SJSA1 (cell line): Measurements from ENCODE around the gene NUP62. TPM values are rescaled to one million over a fixed set of nuclear protein-coding genes. Genes with fewer than 3 reads are reported as not detected.

Experiments
- DNase-seq, 2 experiments: peaks; one replicate each; pipeline ENCODE4 v3.0.0-alpha.2; 2015 to 2020; ENCODE audit warnings: low spot score in 2 of 2, low read depth in 1 of 2
- H3K27ac ChIP-seq: fragments of 250-450 bp; sonication (Bioruptor Pico); 2 replicates; pipeline ENCODE4 v1.5.1; 2020; ENCODE audit warnings: mild to moderate bottlenecking, moderate library complexity
- H3K27me3 ChIP-seq: fragments of 250-450 bp; sonication (Bioruptor Pico); replicated peaks from 2 replicates; pipeline ENCODE4 v1.5.1; 2020; ENCODE audit warnings: mild to moderate bottlenecking, moderate library complexity
- H3K36me3 ChIP-seq: fragments of 250-450 bp; sonication (Bioruptor Pico); 2 replicates; pipeline ENCODE4 v1.5.1; 2020; ENCODE audit warnings: mild to moderate bottlenecking
- H3K4me1 ChIP-seq: fragments of 250-450 bp; sonication (Bioruptor Pico); replicated peaks from 2 replicates; pipeline ENCODE4 v1.6.1; 2021; ENCODE audit warnings: mild to moderate bottlenecking
- H3K4me3 ChIP-seq: fragments of 250-450 bp; sonication (Bioruptor Pico); 2 replicates; pipeline ENCODE4 v1.5.1; 2020; ENCODE audit warnings: mild to moderate bottlenecking
- H3K9me3 ChIP-seq: fragments of 250-450 bp; sonication (Bioruptor Pico); replicated peaks from 2 replicates; pipeline ENCODE4 v1.5.1; 2020; ENCODE audit warnings: mild to moderate bottlenecking
- total RNA-seq: library from RNA; depleted of rRNA; stranded (reverse); fragments of >200 nt; shearing (Covaris generic); gene quantifications from 2 replicates; pipeline ENCODE4 v1.2.3, GENCODE V29; 2014

Gene NUP62
- total RNA-seq, 1 experiment from 2014 or later: 80.3 TPM

- Histone ChIP-seq H3K9me3 (no peaks in the 10 kb centered on the region), H3K27ac (no peak overlapping the region), H3K27me3 (no peaks in the 10 kb centered on the region), H3K4me1 (peaks cover 18% of the 10 kb centered on the region), H3K4me3 (peak overlapping the region; percentile 83; the same call in 1 of the 2 replicates), H3K36me3 (peaks cover 23% of the 10 kb centered on the region)
- no peak for DNase-seq
Observed at GRCh38 chr19:49875177-49875576, 54.1 kb downstream of the NUP62 start.

- Histone ChIP-seq H3K36me3 (peaks cover 21% of the 10 kb centered on the region), H3K27ac (no peak overlapping the region), H3K9me3 (no peaks in the 10 kb centered on the region), H3K4me1 (peaks cover 23% of the 10 kb centered on the region), H3K27me3 (no peaks in the 10 kb centered on the region), H3K4me3 (no peak overlapping the region)
- no peak for DNase-seq
Observed at GRCh38 chr19:49874503-49875157, 54.7 kb downstream of the NUP62 start.

GRCh38 chr19:49873834-49874233, 55.5 kb downstream of the NUP62 start:
- no peak for DNase-seq
- Histone ChIP-seq H3K27me3 (no peaks in the 10 kb centered on the region), H3K9me3 (no peaks in the 10 kb centered on the region)

GRCh38 chr19:49873129-49873521, 56.2 kb downstream of the NUP62 start:
- H3K9me3 ChIP-seq: no peaks in the 10 kb centered on the region
- peaks cover 20% of the 10 kb centered on the region for H3K4me1 ChIP-seq
- no peak overlapping the region for H3K4me3 ChIP-seq
- H3K36me3 ChIP-seq: peaks cover 17% of the 10 kb centered on the region
- no peak overlapping the region for H3K27ac ChIP-seq
- DNase-seq: no peak
- H3K27me3 ChIP-seq: no peaks in the 10 kb centered on the region

More at GRCh38 chr19:49873834-49874233, 55.5 kb downstream of the NUP62 start:
- Histone ChIP-seq H3K27ac (no peak overlapping the region), H3K4me1 (peaks cover 27% of the 10 kb centered on the region), H3K36me3 (peaks cover 17% of the 10 kb centered on the region), H3K4me3 (no peak overlapping the region)

GRCh38 chr19:49872245-49873128, 56.8 kb downstream of the NUP62 start:
- Histone ChIP-seq H3K9me3 (no peaks in the 10 kb centered on the region), H3K4me1 (peaks cover 22% of the 10 kb centered on the region), H3K27me3 (no peaks in the 10 kb centered on the region), H3K36me3 (peaks cover 17% of the 10 kb centered on the region), H3K27ac (no peak overlapping the region), H3K4me3 (no peak overlapping the region)
- DNase-seq: no peak

- Histone ChIP-seq H3K36me3 (peaks cover 17% of the 10 kb centered on the region), H3K27ac (no peak overlapping the region)
Observed at GRCh38 chr19:49871349-49871985, 57.8 kb downstream of the NUP62 start.

GRCh38 chr19:49870309-49870901, 58.9 kb downstream of the NUP62 start:
- Histone ChIP-seq H3K9me3 (no peaks in the 10 kb centered on the region), H3K27ac (0 out of 2 replicates have a peak overlapping the region, but pooled peaks have one; percentile 23), H3K4me1 (peaks cover 29% of the 10 kb centered on the region), H3K4me3 (peak overlapping the region; percentile 48), H3K27me3 (no peaks in the 10 kb centered on the region), H3K36me3 (peaks cover 14% of the 10 kb centered on the region; the same call in 1 of the 2 replicates)
- no peak for DNase-seq

More at GRCh38 chr19:49871349-49871985, 57.8 kb downstream of the NUP62 start:
- Histone ChIP-seq H3K9me3 (no peaks in the 10 kb centered on the region), H3K4me3 (no peak overlapping the region), H3K27me3 (no peaks in the 10 kb centered on the region), H3K4me1 (peaks cover 25% of the 10 kb centered on the region)
- DNase-seq: no peak

GRCh38 chr19:49869484-49870308, 59.6 kb downstream of the NUP62 start:
- Histone ChIP-seq H3K27ac (peak overlapping the region; percentile 23), H3K9me3 (no peaks in the 10 kb centered on the region), H3K4me3 (peak overlapping the region; percentile 48), H3K4me1 (peaks cover 30% of the 10 kb centered on the region), H3K36me3 (peaks cover 19% of the 10 kb centered on the region), H3K27me3 (no peaks in the 10 kb centered on the region)
- DNase-seq: peak; percentile 97 to 99

GRCh38 chr19:49869009-49869483, 60.3 kb downstream of the NUP62 start:
- Histone ChIP-seq H3K9me3 (no peaks in the 10 kb centered on the region), H3K27me3 (no peaks in the 10 kb centered on the region), H3K4me1 (peaks cover 30% of the 10 kb centered on the region), H3K27ac (no peak overlapping the region), H3K36me3 (peaks cover 22% of the 10 kb centered on the region), H3K4me3 (peak overlapping the region; percentile 22)
- DNase-seq: no peak

- Histone ChIP-seq H3K4me1 (peaks cover 30% of the 10 kb centered on the region), H3K27me3 (no peaks in the 10 kb centered on the region), H3K36me3 (peaks cover 40% of the 10 kb centered on the region)
Observed at GRCh38 chr19:49866933-49867782, 62.1 kb downstream of the NUP62 start, which contains the start of gene PNKP. Gene PNKP, minus strand, starts transcription at chr19:49867576. Its CDS starts 372 bp downstream, at chr19:49867204.

GRCh38 chr19:49864890-49865289, 64.4 kb downstream of the NUP62 start:
- no peak for DNase-seq
- H3K4me3 ChIP-seq: no peak overlapping the region
- H3K9me3 ChIP-seq: no peaks in the 10 kb centered on the region
- H3K36me3 ChIP-seq: peaks cover 50% of the 10 kb centered on the region
- H3K27ac ChIP-seq: no peak overlapping the region
- H3K4me1 ChIP-seq: peaks cover 29% of the 10 kb centered on the region
- no peaks in the 10 kb centered on the region for H3K27me3 ChIP-seq

More at GRCh38 chr19:49866933-49867782, 62.1 kb downstream of the NUP62 start, which contains the start of gene PNKP:
- no peaks in the 10 kb centered on the region for H3K9me3 ChIP-seq
- peak; percentile 90 to 98 for DNase-seq
- H3K4me3 ChIP-seq: peak within 1 kb of the TSS; percentile 78
- H3K27ac ChIP-seq: peak within 1 kb of the TSS; percentile 76

- H3K4me3 ChIP-seq: no peak overlapping the region
- no peak for DNase-seq
- peaks cover 58% of the 10 kb centered on the region for H3K36me3 ChIP-seq
- H3K4me1 ChIP-seq: peaks cover 34% of the 10 kb centered on the region
- H3K27me3 ChIP-seq: no peaks in the 10 kb centered on the region
- H3K27ac ChIP-seq: no peak overlapping the region
- no peaks in the 10 kb centered on the region for H3K9me3 ChIP-seq
Observed at GRCh38 chr19:49863935-49864320, 65.4 kb downstream of the NUP62 start.
